Trophoblast cell (in vitro differentiated cells and primary cell): Measurements from ENCODE around the gene ZP3.

Experiments
- DNase-seq, 2 donors: peaks; one replicate each; pipeline ENCODE4 v3.0.0-alpha.2; 2016
- H2AFZ ChIP-seq: 2 replicates; pipeline ENCODE4 v1.6.1; 2013; ENCODE audit warnings: low read length, moderate library complexity, mild to moderate bottlenecking; ENCODE audit not compliant: insufficient read depth, poor library complexity
- H2AK5ac ChIP-seq: 2 replicates; pipeline ENCODE4 v1.6.1; 2013; ENCODE audit warnings: mild to moderate bottlenecking, low read length
- H2BK120ac ChIP-seq: 2 replicates; pipeline ENCODE4 v1.6.1; 2013; ENCODE audit warnings: low read length, mild to moderate bottlenecking, moderate library complexity; ENCODE audit not compliant: insufficient read depth, poor library complexity
- H2BK12ac ChIP-seq: 2 replicates; pipeline ENCODE4 v1.6.1; 2013; ENCODE audit warnings: mild to moderate bottlenecking, low read length, moderate library complexity
- H2BK5ac ChIP-seq: 2 replicates; pipeline ENCODE4 v1.6.1; 2013; ENCODE audit warnings: low read length, low read depth, moderate library complexity, mild to moderate bottlenecking; ENCODE audit not compliant: poor library complexity
- H3K14ac ChIP-seq: 2 replicates; pipeline ENCODE4 v1.6.1; 2013; ENCODE audit warnings: mild to moderate bottlenecking, low read length
- H3K18ac ChIP-seq: 2 replicates; pipeline ENCODE4 v1.6.1; 2013; ENCODE audit warnings: mild to moderate bottlenecking, low read length
- H3K23ac ChIP-seq: 2 replicates; pipeline ENCODE4 v1.6.1; 2013; ENCODE audit warnings: low read length
- H3K27ac ChIP-seq: 2 replicates; pipeline ENCODE4 v1.5.1; 2013; ENCODE audit warnings: low read depth, mild to moderate bottlenecking, inconsistent platforms, low read length, moderate library complexity
- H3K27me3 ChIP-seq: 2 replicates; pipeline ENCODE4 v1.6.1; 2013; ENCODE audit warnings: inconsistent platforms, mild to moderate bottlenecking, low read length, moderate library complexity; ENCODE audit not compliant: insufficient read depth
- H3K36me3 ChIP-seq, 2 experiments: 1 replicate in 1 of 2; 2 replicates in 1 of 2; pipeline ENCODE4 v1.6.1; 2013; ENCODE audit warnings: low read length in 2 of 2, mild to moderate bottlenecking in 2 of 2, moderate library complexity in 1 of 2; ENCODE audit not compliant: insufficient read depth in 2 of 2, control insufficient read depth in 1 of 2
- H3K4ac ChIP-seq: 2 replicates; pipeline ENCODE4 v1.6.1; 2013; ENCODE audit warnings: low read depth, mild to moderate bottlenecking, low read length, moderate library complexity
- H3K4me1 ChIP-seq, 2 experiments: 1 replicate in 1 of 2; 2 replicates in 1 of 2; pipeline ENCODE4 v1.6.1; 2013; ENCODE audit warnings: low read length in 2 of 2, mild to moderate bottlenecking in 2 of 2, moderate library complexity in 1 of 2; ENCODE audit not compliant: insufficient read depth in 2 of 2, control insufficient read depth in 1 of 2
- H3K4me2 ChIP-seq: 2 replicates; pipeline ENCODE4 v1.6.1; 2013; ENCODE audit warnings: inconsistent platforms, mild to moderate bottlenecking, low read length, moderate library complexity
- H3K4me3 ChIP-seq: 2 replicates; pipeline ENCODE4 v1.5.1; 2013; ENCODE audit warnings: mild to moderate bottlenecking, low read depth, low read length, inconsistent platforms
- H3K79me1 ChIP-seq: one replicate; pipeline ENCODE4 v1.6.1; 2013; ENCODE audit warnings: low read length
- H3K79me2 ChIP-seq: 2 replicates; pipeline ENCODE4 v1.6.1; 2013; ENCODE audit warnings: low read length, mild to moderate bottlenecking; ENCODE audit not compliant: control insufficient read depth, insufficient read depth, poor library complexity
- H3K9ac ChIP-seq: 2 replicates; pipeline ENCODE4 v1.6.1; 2013; ENCODE audit warnings: mild to moderate bottlenecking, low read length
- H3K9me3 ChIP-seq: 2 replicates; pipeline ENCODE4 v1.6.1; 2013; ENCODE audit warnings: low read depth, mild to moderate bottlenecking, control low read depth, inconsistent platforms, low read length; ENCODE audit not compliant: insufficient read depth
- H4K12ac ChIP-seq: 2 replicates; pipeline ENCODE4 v1.6.1; 2013; ENCODE audit warnings: low read depth, mild to moderate bottlenecking, low read length, moderate library complexity
- H4K8ac ChIP-seq: 2 replicates; pipeline ENCODE4 v1.6.1; 2013; ENCODE audit warnings: low read depth, mild to moderate bottlenecking, low read length, moderate library complexity
- H4K91ac ChIP-seq: one replicate; pipeline ENCODE4 v1.6.1; 2013; ENCODE audit warnings: low read depth, mild to moderate bottlenecking, low read length, moderate library complexity
- WGBS: extraction: QIAGEN DNeasy Blood & Tissue Kit; methylation state at CpG from one replicate; pipeline ENCODE4 v1.1.7; 2013; ENCODE audit warnings: missing lambda C conversion rate; ENCODE audit not compliant: insufficient read length, insufficient coverage; ENCODE audit errors: extremely low coverage; 5-methylcytosine and 5-hydroxymethylcytosine counted together

ZP3 gene

DNA sequence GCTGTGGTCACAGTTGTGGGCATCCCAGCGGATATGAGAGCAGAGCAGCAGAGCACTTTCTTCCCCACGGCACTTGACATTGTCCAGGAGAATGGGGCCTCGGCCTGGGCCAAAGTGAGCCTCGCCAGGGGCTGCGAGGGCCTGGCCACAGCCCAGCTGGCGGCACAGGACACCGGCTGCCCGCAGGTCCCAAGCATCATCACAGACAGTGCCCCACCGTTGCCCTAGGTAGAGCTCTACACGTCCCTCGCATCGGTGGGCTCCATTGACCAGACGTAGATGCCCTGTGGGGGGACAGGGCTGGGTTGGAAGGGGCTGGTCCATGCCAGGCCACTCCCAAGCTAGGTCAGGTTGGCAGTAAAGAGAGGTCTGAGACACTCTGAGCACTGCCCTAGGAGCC is 34.7 kb upstream of the ZP3 start:
- H3K14ac ChIP-seq = peak overlapping the region; percentile 3
- H3K36me3 ChIP-seq = no peaks in the 10 kb centered on the region
- H3K27me3 ChIP-seq = no peaks in the 10 kb centered on the region
- H3K4ac ChIP-seq = no peak overlapping the region
- no peak overlapping the region for H4K8ac ChIP-seq
- H3K9me3 ChIP-seq = no peaks in the 10 kb centered on the region
- H3K9ac ChIP-seq = peak overlapping the region; percentile 46
- peak overlapping the region; percentile 42 for H2BK12ac ChIP-seq
- no peak for DNase-seq
- H3K4me1 ChIP-seq = peaks cover 10 to 11% of the 10 kb centered on the region in 2 experiments
- H2BK120ac ChIP-seq = no peak overlapping the region
- no peak overlapping the region for H2AFZ ChIP-seq
- no peak overlapping the region for H3K23ac ChIP-seq
- H4K91ac ChIP-seq = peak overlapping the region; percentile 16
- no peak overlapping the region for H3K4me2 ChIP-seq
- no CpG with 5 or more reads among the region's 13 CpGs for WGBS
- H2BK5ac ChIP-seq = no peak overlapping the region
- no peak overlapping the region for H4K12ac ChIP-seq
- H3K27ac ChIP-seq = no peak overlapping the region
- peaks cover 3% of the 10 kb centered on the region for H3K79me2 ChIP-seq
- peaks cover 12% of the 10 kb centered on the region for H3K79me1 ChIP-seq
- H2AK5ac ChIP-seq = peak overlapping the region; percentile 71
- H3K18ac ChIP-seq = no peak overlapping the region
- no peak overlapping the region for H3K4me3 ChIP-seq

- peak overlapping the region; percentile 0 for H2BK5ac ChIP-seq
- peak overlapping the region; percentile 7 for H3K14ac ChIP-seq
- peak overlapping the region; percentile 19 for H2BK120ac ChIP-seq
- no peak overlapping the region for H3K27ac ChIP-seq
- no peak overlapping the region for H3K23ac ChIP-seq
- no peaks in the 10 kb centered on the region for H3K36me3 ChIP-seq
- peak overlapping the region; percentile 69 for H4K91ac ChIP-seq
- peak overlapping the region; percentile 28 for H3K9ac ChIP-seq
- peak overlapping the region; percentile 25 for H2BK12ac ChIP-seq
- peak overlapping the region; percentile 20 for H3K4me3 ChIP-seq
- peak overlapping the region; percentile 1 for H3K18ac ChIP-seq
- H3K4me2 ChIP-seq = peak overlapping the region; percentile 100
- no peaks in the 10 kb centered on the region for H3K9me3 ChIP-seq
- H3K4ac ChIP-seq = peak overlapping the region; percentile 3
- H2AK5ac ChIP-seq = no peak overlapping the region
- peaks cover 12% of the 10 kb centered on the region for H3K79me1 ChIP-seq
- no CpG with 5 or more reads among the region's 12 CpGs for WGBS
- peaks cover 3% of the 10 kb centered on the region for H3K79me2 ChIP-seq
- peak overlapping the region; percentile 43 for H4K12ac ChIP-seq
- peak overlapping the region; percentile 20 for H4K8ac ChIP-seq
- DNase-seq = no peak
- peak overlapping the region; percentile 53 for H2AFZ ChIP-seq
- peaks cover 10 to 14% of the 10 kb centered on the region in 2 experiments for H3K4me1 ChIP-seq
- no peaks in the 10 kb centered on the region for H3K27me3 ChIP-seq
These were observed 32.1 kb upstream of the ZP3 start for GRCh38 chr7:76392531-76393115.

DNA sequence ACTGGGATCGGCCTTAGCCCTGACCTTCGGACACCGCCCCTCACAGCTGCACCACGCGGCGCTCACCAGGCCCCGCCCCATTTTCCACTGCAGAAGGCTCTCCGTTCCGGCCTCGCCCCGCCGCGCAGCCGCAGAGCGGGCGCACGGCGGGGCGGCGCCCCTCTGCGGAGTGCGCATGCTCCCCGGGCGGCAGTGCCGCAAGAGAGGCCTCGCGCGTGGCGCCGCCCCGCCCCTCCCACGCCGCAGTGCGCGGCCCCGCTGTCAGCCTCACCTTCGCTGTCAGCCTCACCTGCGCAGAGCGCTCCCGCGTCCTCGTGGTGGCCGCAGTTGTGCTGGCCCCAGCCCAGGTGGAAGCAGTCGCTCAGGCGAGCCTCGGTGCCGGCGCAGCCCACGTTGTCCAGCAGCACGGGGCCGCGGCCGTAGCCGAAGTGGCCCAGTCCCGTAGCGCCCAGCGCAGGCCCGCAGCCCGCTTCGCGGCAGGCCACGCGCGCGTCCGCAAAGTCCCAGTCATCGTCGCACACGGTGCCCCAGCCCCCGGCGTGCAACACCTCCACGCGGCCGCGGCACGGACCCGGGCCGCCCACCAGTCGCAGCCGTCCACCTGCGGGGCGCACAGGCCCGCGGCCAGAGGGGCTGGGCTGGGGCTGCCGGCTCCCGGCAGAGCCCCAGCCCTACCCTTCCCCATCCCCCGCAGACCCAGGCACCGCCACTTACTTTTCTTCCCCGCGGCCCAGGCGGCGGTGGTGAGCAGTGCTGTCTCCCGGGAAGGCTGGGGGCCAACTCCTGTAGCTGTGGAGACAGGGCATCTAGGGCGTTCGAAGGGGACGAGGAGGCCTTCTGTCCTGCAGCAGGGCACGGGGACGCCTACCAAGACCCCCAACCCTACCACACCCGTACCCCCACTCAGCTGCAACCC is 31.4 kb upstream of the ZP3 start:
- Histone ChIP-seq H3K27me3 (no peaks in the 10 kb centered on the region), H3K14ac (peak overlapping the region; percentile 99), H3K9me3 (no peaks in the 10 kb centered on the region), H4K91ac (peak overlapping the region; percentile 96), H2AK5ac (peak overlapping the region; percentile 86), H2BK12ac (no peak overlapping the region), H3K79me1 (peaks cover 12% of the 10 kb centered on the region), H3K4me2 (peak overlapping the region; percentile 100), H3K4me3 (peak overlapping the region; percentile 96), H3K4me1 (peaks cover 10 to 14% of the 10 kb centered on the region in 2 experiments), H3K9ac (peak overlapping the region; percentile 91), H4K12ac (peak overlapping the region; percentile 99), H2BK120ac (peak overlapping the region; percentile 70), H3K23ac (peak overlapping the region; percentile 60), H3K36me3 (no peaks in the 10 kb centered on the region), H3K4ac (peak overlapping the region; percentile 77), H2BK5ac (peak overlapping the region; percentile 43), H4K8ac (peak overlapping the region; percentile 96), H3K27ac (peak overlapping the region; percentile 7), H3K18ac (peak overlapping the region; percentile 93), H3K79me2 (peaks cover 3% of the 10 kb centered on the region), H2AFZ (peak overlapping the region; percentile 98)
- WGBS = no CpG with 5 or more reads among the region's 99 CpGs
- peak; percentile 87 to 97 for DNase-seq

GRCh38 chr7:76394957-76395356 is 29.8 kb upstream of the ZP3 start:
- DNase-seq = no peak
- Histone ChIP-seq H3K79me2 (peaks cover 3% of the 10 kb centered on the region), H4K12ac (no peak overlapping the region), H3K79me1 (peaks cover 9% of the 10 kb centered on the region), H3K4me1 (peaks cover 3 to 8% of the 10 kb centered on the region in 2 experiments), H2AFZ (no peak overlapping the region), H3K18ac (no peak overlapping the region), H3K9ac (no peak overlapping the region), H4K8ac (no peak overlapping the region), H3K9me3 (no peaks in the 10 kb centered on the region), H4K91ac (no peak overlapping the region), H3K14ac (no peak overlapping the region), H3K27ac (no peak overlapping the region), H3K4me3 (no peak overlapping the region), H3K27me3 (no peaks in the 10 kb centered on the region), H3K23ac (no peak overlapping the region), H2BK120ac (no peak overlapping the region), H3K4me2 (no peak overlapping the region), H2AK5ac (no peak overlapping the region), H2BK12ac (no peak overlapping the region), H3K4ac (no peak overlapping the region), H2BK5ac (no peak overlapping the region), H3K36me3 (no peaks in the 10 kb centered on the region)
- WGBS = no CpG with 5 or more reads among the region's 9 CpGs
